NCI-H146 treated with DMSO at 0.1 percent for 48 hours (cell line): ENCODE measurements around the gene NELL2.
"Not testable (repeated sequence)": the region's sequence is repeated elsewhere in the genome, so short reads cannot be mapped to it uniquely, and the experiment has no call there.

Experiments used
- DNase-seq: peaks from one replicate; lab custom pipeline; 2025; ENCODE audit not compliant: unreplicated experiment; lab: John Stamatoyannopoulos, UW

NELL2 gene

GRCh38 chr12:44779766-44780165 lies 96.3 kb downstream of the NELL2 start:
- DNase-seq, result no peak

DNA sequence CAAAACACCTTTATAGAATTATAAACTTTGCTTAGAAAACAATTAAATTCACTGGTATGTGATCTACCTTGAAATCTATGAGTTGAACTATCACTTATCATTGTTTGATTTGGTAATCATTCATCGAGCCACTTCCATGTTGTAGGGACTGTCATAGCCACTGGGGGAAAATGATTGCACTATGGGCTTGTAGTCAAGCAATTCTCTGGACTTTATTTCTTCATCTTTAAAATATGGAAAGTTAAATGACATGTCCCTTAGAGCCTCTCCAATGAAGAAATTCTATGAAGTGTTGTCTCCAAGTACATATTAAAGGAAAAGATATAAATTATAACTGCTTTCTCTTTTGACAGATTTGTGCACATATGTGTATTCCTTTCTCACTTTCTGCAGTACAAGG lies 97.3 kb downstream of the NELL2 start:
- DNase-seq, result no peak

- no peak for DNase-seq
Measured at GRCh38 chr12:44777044-44777443, 99.1 kb downstream of the NELL2 start.

GRCh38 chr12:44775901-44776300 lies 100.2 kb downstream of the NELL2 start:
- DNase-seq, result no peak

DNA sequence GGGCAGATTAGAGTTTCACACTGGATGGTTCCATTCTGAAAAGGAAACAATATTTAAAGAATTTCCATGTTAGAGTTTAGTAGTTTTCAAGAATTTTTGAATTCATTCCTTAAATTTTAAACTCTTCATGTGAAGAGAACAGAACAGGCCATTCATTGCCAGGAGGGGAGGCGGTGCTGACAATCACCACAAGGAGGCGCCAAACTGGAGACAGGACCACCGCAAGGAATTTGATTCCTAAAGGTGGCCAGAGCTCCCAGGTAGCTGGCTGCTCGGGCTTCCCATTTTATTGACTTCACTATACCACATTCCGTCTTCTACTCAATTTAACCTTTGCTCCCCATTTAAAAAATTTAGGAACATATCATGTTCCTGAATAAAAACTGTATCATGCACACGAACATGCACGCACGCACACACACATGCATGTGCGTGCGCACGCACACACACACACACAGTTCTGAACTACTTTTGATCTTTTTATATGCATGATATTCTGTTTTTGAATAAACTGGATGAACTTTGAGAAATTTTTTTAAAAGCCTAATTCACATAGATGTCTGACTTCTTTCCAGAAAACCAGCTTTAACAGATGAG lies 101.2 kb downstream of the NELL2 start:
- no peak for DNase-seq

DNA sequence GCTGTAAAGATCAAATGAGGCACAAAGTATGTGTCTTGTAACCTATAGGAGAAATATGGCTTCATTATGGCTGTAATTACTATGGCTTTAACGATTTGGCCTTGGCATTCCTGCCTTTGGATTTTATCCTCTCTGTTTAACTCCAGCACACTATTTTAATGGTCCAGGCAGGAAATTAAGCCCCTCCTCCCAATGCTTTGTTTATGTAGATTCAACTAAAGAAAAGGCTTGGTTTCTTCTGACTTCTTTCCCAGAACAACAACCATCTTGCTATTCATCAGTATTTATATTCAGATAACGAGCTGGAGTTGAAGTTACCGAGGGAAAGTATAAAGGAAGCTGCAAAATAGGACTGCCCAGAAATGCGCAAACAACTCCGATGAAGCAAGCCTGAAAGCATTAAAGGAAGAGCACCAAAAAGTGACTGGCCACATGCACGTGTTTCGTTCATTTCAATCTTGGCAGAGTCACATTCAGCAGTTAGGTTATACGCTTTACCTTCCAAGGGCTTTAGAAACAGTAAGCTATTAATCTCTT lies 104.6 kb downstream of the NELL2 start:
- no peak for DNase-seq

DNA sequence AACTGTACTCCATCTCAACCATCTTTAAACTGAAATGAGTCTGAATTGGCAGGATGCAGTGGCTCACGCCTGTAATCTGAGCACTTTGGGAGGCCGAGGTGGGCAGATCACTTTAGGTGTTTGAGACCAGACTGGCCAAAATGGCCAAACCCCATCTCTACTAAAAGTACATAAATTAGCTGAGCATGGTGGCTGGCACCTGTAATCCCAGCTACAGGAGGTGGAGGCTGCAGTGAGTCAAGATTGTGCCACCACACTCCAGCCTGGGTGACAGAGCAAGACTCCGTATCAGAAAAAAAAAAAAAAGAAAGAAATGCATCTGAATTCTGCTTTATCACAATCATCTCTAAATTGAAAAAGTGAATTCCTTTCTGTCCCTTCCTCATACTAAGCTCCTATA lies 110.3 kb downstream of the NELL2 start:
- DNase-seq, result no peak

DNA sequence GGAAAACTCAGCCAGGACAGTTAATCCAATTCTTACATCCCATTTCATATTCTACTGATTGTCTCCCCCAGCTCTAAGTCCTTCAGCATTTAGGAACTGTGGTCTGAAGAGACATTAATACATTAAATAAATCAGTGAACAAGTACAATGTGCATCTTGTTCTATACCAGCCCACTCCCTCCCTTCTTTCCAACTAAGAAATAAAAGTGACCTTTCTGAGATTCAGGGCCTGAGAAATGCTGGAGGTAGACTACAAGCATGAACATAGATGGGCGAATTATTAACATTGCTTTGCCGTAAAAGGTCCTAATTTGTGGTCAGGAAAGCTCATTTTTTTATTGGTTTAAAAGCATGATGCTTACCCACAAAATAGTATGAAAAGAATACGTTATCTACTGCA lies 113.1 kb downstream of the NELL2 start:
- DNase-seq, result no peak

- DNase-seq, result no peak
Measured at GRCh38 chr12:44759289-44759688, 116.8 kb downstream of the NELL2 start.

DNA sequence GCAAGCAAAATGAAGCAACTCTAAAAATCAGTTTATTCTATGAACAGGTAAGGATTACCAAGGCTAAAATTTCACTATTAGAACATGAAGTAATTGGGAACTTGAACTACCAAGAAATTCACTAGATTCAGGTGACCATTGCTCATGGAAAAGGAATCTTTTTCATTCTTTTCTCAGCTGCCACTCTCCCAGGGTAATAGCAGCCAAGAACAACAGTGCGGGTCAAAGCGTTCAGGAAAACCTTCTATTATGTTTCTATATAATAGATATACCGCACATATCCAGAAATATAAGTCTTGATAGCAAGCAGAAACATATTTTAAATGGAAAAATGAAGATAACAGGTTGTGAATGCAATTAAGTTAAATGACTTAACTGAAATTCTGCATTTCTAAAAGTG lies 125.6 kb downstream of the NELL2 start:
- DNase-seq, result no peak

DNA sequence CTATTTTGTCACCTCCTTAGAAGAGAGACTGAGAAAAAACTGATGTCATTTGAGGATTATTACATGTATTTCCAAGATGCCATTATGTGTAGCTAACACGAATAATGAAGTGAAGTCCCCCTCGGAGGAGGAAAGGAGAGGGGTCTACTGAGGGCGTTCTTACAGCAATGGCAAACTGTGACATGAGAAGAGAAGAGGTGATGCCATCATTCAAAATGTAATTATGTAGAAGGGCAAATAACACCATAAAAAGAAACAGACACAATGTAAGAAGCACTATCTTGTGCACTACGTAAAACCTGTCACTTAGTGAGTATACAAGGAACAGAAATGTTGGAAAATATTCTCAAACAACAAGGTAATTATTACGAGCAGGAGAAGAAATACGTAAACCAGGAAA lies 126.5 kb downstream of the NELL2 start:
- no peak for DNase-seq

- no peak for DNase-seq
Measured at GRCh38 chr12:44748950-44749468, 127.1 kb downstream of the NELL2 start.

DNA sequence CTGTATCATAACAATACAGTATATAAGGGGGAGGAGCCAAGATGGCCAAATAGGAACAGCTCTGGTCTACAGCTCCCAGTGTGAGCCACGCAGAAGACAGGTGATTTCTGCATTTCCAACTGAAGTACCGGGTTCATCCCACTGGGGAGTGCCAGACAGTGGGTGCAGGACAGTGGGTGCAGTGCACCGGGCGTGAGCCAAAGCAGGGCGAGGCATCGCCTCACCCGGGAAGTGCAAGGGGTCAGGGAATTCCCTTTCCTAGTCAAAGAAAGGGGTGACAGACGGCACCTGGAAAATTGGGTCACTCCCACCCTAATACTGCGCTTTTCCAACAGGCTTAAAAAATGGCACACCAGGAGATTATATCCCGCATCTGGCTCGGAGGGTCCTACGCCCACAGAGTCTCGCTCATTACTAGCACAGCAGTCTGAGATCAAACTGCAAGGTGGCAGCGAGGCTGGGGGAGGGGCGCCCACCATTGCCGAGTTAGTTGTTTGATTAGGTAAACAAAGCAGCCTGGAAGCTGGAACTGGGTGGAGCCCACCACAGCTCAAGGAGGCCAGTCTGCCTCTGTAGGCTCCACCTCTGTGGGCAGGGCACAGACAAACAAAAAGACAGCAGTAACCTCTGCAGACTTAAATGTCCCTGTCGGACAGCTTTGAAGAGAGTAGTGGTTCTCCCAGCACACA lies 134.7 kb downstream of the NELL2 start:
- DNase-seq, result not testable (repeated sequence)

- DNase-seq, result no peak
Measured at GRCh38 chr12:44738051-44738450, 138.1 kb downstream of the NELL2 start.

GRCh38 chr12:44728566-44728965 lies 147.5 kb downstream of the NELL2 start:
- no peak for DNase-seq

DNA sequence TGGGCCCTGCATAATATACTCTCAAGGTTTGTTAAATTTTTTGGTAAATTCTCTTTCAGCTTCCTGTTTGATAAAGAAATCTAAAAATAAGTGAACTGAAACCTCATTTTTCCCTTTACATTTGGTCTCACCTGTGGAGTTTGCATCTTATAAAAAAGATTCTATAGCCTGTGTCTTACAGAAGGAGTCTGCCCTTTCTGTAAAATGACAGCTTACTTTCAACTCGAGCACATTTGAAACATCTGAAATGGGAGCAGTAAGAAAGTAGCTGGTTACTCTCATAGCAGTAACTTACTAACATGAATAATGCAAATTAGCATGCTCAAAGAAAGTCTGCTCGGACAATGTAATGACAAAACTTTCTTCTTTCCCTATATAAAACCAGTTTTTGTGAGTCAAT lies 155.8 kb downstream of the NELL2 start:
- no peak for DNase-seq

DNA sequence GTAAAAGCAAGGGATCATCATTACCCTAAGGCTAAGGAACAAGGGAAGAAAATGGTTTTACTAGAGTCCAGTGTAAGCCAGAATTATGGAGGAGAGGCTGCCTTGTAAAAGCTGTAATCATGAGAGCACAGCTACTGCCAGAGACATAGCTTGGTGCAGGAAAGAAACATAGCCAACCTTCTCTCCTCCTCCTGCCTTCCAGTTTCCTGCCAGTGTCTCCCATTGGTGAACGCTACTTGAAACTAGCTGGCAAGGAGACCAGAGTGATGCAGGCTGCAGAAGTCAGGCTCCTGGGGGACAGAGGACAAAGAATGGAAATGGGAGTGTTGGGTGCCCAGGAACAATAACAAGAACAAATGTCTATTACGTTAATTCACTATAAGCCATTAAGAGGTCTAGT lies 158.5 kb downstream of the NELL2 start:
- no peak for DNase-seq

GRCh38 chr12:44716711-44717110 lies 159.4 kb downstream of the NELL2 start:
- DNase-seq, result no peak

- no peak for DNase-seq
Measured at GRCh38 chr12:44711736-44712135, 164.4 kb downstream of the NELL2 start.

DNA sequence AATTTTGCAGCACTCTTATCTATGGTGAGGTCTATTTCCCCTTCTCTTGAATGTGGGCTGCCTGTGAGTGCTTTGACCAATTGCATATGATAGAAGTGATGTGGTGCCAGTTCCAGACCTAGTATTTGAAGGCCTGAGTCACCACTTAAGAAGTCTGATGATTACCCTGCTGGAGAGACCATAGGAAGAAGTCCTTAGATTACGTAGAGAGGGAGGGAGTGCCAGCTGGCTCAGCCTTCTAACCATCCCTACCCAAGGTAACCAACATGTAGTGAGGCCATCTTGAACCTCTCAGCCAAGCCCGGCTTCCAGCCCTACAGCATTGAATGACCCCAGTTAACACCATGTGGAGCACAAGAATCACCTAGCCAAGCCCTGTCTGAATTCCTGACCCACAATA lies 166.9 kb downstream of the NELL2 start:
- DNase-seq, result no peak

GRCh38 chr12:44708218-44708617 lies 167.9 kb downstream of the NELL2 start:
- DNase-seq, result no peak

DNA sequence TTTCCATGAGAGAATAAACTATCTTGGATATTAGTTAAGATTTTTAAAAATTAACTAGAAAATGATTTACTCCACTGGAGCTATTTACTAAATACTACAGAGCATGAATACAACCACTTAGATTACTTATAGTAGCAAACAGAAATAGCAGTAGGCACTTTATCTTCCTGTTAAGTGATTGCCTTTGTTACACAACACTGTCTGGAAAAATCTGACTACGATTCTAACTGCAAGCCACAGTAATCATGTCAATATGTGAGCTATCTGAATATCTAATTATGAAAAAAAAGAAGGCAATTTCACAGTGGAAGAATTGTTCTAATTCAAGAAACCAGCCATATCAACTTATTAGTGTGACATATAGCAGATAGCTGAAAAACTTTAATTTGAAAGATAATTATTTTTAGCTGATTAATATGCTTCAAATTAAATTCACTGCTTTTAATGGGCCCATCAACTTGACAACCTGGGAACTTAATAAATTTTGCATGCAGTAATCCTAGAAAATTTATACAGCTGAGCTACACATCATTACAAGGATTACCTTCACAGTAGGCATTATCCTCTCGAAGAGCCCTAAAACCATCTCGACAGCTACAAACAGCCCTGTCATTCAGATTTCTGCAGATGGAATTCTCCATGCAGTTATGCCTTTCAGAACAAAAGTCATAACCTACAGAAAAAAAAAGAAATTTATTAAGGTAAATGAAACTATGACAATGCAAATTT lies 172.8 kb downstream of the NELL2 start:
- no peak for DNase-seq
